ENCODE measurements around the gene NRTN. TPM values are rescaled to one million over a fixed set of nuclear protein-coding genes. Genes with fewer than 3 reads are reported as not detected.
A peak's percentile ranks its signal among the peaks of the same experiment; 100 is the strongest.
"Not testable (repeated sequence)": the region's sequence is repeated elsewhere in the genome, so short reads cannot be mapped to it uniquely, and the experiment has no call there.

NRTN gene
- polyA plus RNA-seq, 1 donor (not counting 4 experiments of a cell fraction or from before 2014, with no cell fraction given): not detected

GRCh38 chr19:5851302-5851701 is 46.4 kb downstream of the NRTN start, which contains the start of gene FUT3:
Gene FUT3, minus strand, starts transcription at chr19:5851449.
- Histone ChIP-seq H3K36me3 (ENCODE audit: control insufficient read depth in 2 of 2, extremely low read depth in 1 of 2, insufficient read depth in 2 of 2, low read length in 2 of 2) (no peaks in the 10 kb centered on the region), H3K9me3 (ENCODE audit: control insufficient read depth, low read depth, low read length) (no peaks in the 10 kb centered on the region), H3K79me2 (ENCODE audit: control insufficient read depth, insufficient read depth, low read length) (no peaks in the 10 kb centered on the region), H3K9ac (ENCODE audit: control insufficient read depth, extremely low read depth, insufficient read depth, low read length) (peak within 1 kb of the TSS; percentile 26), H3K9me1 (ENCODE audit: control insufficient read depth, extremely low read depth, insufficient read depth, low read length) (no peaks in the 10 kb centered on the region), H3K4me2 (ENCODE audit: control insufficient read depth, extremely low read depth, insufficient read depth, low read depth, low read length) (peak within 1 kb of the TSS; percentile 55), H3K4me1 (ENCODE audit: control insufficient read depth, extremely low read depth, insufficient read depth, low read length) (peaks cover 19% of the 10 kb centered on the region), H2AFZ (ENCODE audit: control insufficient read depth, low read length) (peak within 1 kb of the TSS; percentile 38), H3K27me3 (ENCODE audit: control insufficient read depth, extremely low read depth, insufficient read depth, low read length) (no peaks in the 10 kb centered on the region), H3K27ac (ENCODE audit: control insufficient read depth, insufficient read depth, low read length) (peak within 1 kb of the TSS; percentile 34), H4K20me1 (ENCODE audit: control insufficient read depth, extremely low read depth, insufficient read depth, low read length) (no peaks in the 10 kb centered on the region), H3K4me3 (ENCODE audit: control insufficient read depth in 2 of 3, extremely low read depth in 1 of 3, insufficient read depth in 2 of 3, low read depth in 1 of 3, low read length in 3 of 3) (peak within 1 kb of the TSS in 2 of 3 experiments; percentile 8 to 67)
- DNase-seq (ENCODE audit: low read depth, low spot score) (no peak), FAIRE-seq (peak; percentile 69)
- TF ChIP-seq EZH2 (IDR thresholded peaks at IDR 0.05; ENCODE audit: low read length): no peak
- no peak for TF ChIP-seq CTCF (optimal IDR thresholded peaks at IDR 0.05 in 1 of 3, IDR thresholded peaks at IDR 0.05 in 1 of 3, conservative IDR thresholded peaks at IDR 0.05 in 1 of 3; ENCODE audit: extremely low read depth in 1 of 3, insufficient read depth in 2 of 3, low read length in 3 of 3)
- dilution Hi-C loops (cut with MboI; ENCODE audit: extremely low pct_ligation_motif_present, low sequenced_read_pairs): no loop called here

- H4K20me1 ChIP-seq (ENCODE audit: control insufficient read depth, extremely low read depth, insufficient read depth, low read length); H3K9me1 ChIP-seq (ENCODE audit: control insufficient read depth, extremely low read depth, insufficient read depth, low read length); H3K36me3 ChIP-seq (ENCODE audit: control insufficient read depth in 2 of 2, extremely low read depth in 1 of 2, insufficient read depth in 2 of 2, low read length in 2 of 2); FAIRE-seq; H3K9me3 ChIP-seq (ENCODE audit: control insufficient read depth, low read depth, low read length); H3K27me3 ChIP-seq (ENCODE audit: control insufficient read depth, extremely low read depth, insufficient read depth, low read length); H3K4me2 ChIP-seq (ENCODE audit: control insufficient read depth, extremely low read depth, insufficient read depth, low read depth, low read length); H3K9ac ChIP-seq (ENCODE audit: control insufficient read depth, extremely low read depth, insufficient read depth, low read length); dilution Hi-C loops (cut with MboI; ENCODE audit: extremely low pct_ligation_motif_present, low sequenced_read_pairs); H3K4me3 ChIP-seq (ENCODE audit: control insufficient read depth in 2 of 3, extremely low read depth in 1 of 3, insufficient read depth in 2 of 3, low read depth in 1 of 3, low read length in 3 of 3); DNase-seq (ENCODE audit: low read depth, low spot score); H3K79me2 ChIP-seq (ENCODE audit: control insufficient read depth, insufficient read depth, low read length); H2AFZ ChIP-seq (ENCODE audit: control insufficient read depth, low read length); H3K27ac ChIP-seq (ENCODE audit: control insufficient read depth, insufficient read depth, low read length): not testable (repeated sequence)
- peaks cover 19% of the 10 kb centered on the region for H3K4me1 ChIP-seq (ENCODE audit: control insufficient read depth, extremely low read depth, insufficient read depth, low read length)
Measured at GRCh38 chr19:5854121-5854520, 49.3 kb downstream of the NRTN start.

GRCh38 chr19:5855151-5855550 is 50.3 kb downstream of the NRTN start:
- H3K36me3 ChIP-seq (ENCODE audit: control insufficient read depth in 2 of 2, extremely low read depth in 1 of 2, insufficient read depth in 2 of 2, low read length in 2 of 2); H3K9me3 ChIP-seq (ENCODE audit: control insufficient read depth, low read depth, low read length); H4K20me1 ChIP-seq (ENCODE audit: control insufficient read depth, extremely low read depth, insufficient read depth, low read length); H3K4me2 ChIP-seq (ENCODE audit: control insufficient read depth, extremely low read depth, insufficient read depth, low read depth, low read length); H2AFZ ChIP-seq (ENCODE audit: control insufficient read depth, low read length); FAIRE-seq; H3K4me3 ChIP-seq (ENCODE audit: control insufficient read depth in 2 of 3, extremely low read depth in 1 of 3, insufficient read depth in 2 of 3, low read depth in 1 of 3, low read length in 3 of 3); dilution Hi-C loops (cut with MboI; ENCODE audit: extremely low pct_ligation_motif_present, low sequenced_read_pairs); H3K27ac ChIP-seq (ENCODE audit: control insufficient read depth, insufficient read depth, low read length); H3K9me1 ChIP-seq (ENCODE audit: control insufficient read depth, extremely low read depth, insufficient read depth, low read length); H3K27me3 ChIP-seq (ENCODE audit: control insufficient read depth, extremely low read depth, insufficient read depth, low read length); H3K79me2 ChIP-seq (ENCODE audit: control insufficient read depth, insufficient read depth, low read length); H3K9ac ChIP-seq (ENCODE audit: control insufficient read depth, extremely low read depth, insufficient read depth, low read length); DNase-seq (ENCODE audit: low read depth, low spot score): not testable (repeated sequence)
- peaks cover 17% of the 10 kb centered on the region for H3K4me1 ChIP-seq (ENCODE audit: control insufficient read depth, extremely low read depth, insufficient read depth, low read length)

Data from keratinocyte (primary cell).